Stromal cell of bone marrow (primary cell): ENCODE measurements around the gene PRPF39.
A peak's percentile ranks its signal among the peaks of the same experiment; 100 is the strongest.

Experiments used
- DNase-seq: peaks from one replicate; pipeline ENCODE4 v3.0.0-alpha.2; 2012; ENCODE audit warnings: low read depth

The PRPF39 gene

DNA sequence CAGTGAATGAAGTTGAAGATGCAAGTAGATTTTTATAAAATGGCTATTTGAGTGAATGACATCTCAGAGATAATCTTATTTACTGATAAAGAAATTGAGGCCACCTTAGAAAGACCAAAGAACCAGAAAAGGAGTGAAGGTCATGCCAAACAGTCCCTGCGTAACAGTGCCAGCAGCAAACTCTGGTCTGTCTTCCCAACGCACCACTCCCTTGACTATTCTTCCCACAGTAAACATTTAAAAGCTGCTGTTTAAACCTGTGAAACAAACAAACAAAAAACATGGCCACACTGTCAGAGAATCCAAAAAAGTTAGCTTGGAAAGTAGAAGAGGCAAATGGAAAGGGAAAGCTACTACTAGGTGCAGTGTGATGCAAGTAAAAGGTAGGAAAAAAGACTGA is 1.5 kb upstream of the PRPF39 start:
- no peak for DNase-seq

DNA sequence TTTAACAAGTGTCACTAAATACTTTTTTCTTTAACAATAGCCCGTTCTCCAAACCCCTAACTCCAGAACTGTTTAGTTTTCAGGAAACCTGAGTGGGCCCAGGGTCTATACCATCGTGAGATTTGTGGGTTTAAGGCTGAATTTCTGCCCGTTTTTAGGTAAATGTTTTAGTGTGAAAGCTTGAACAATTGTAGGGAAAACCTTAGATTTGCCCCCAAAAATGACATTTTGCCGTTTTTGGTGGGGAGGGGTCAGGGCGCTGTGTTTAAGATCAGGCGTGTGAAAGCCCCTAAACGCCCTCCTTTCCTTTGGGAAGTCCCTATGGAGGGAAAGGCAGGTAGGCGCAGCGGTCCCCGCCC is 320 bp upstream of the PRPF39 start:
- DNase-seq = no peak

DNA sequence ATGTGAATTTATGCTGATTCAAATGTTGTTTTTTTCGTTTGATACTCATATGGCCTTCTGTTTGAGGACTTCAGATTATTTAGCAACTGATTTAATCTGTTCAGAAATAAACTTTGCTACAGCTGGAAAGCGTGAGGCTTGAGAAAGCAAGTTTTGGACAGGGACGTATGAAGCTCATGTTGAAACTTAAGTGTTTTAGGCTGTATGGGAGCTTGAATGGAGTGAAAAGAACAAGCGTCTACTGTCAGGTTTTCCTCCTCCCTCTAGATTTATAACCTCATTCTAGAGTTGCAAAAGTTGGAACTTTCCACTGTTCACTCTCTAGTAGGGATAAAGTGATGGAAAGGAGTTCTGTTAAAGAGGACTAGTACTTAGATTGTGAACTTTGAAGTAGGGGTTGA is 1.0 kb downstream of the PRPF39 start:
- DNase-seq = peak; percentile 14

DNA sequence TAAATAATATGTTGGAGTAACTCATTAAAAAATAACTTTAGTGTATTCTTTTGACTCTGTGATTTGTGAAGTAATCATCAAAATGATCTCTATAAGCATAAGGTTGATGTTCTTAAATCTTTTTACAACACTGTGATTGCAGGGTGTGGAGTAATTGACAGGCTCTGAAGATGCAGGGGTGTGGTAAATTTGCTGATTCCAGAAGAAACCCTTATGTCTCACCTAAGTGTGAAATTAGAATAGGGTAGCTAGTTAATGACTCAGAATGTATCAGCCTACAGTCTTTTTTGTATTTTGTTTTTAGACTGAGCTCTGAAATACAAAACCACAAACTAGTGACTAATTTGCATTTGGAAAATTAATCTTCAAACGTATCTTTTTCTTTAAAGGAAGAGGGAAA is 5.9 kb downstream of the PRPF39 start:
- DNase-seq = no peak

DNA sequence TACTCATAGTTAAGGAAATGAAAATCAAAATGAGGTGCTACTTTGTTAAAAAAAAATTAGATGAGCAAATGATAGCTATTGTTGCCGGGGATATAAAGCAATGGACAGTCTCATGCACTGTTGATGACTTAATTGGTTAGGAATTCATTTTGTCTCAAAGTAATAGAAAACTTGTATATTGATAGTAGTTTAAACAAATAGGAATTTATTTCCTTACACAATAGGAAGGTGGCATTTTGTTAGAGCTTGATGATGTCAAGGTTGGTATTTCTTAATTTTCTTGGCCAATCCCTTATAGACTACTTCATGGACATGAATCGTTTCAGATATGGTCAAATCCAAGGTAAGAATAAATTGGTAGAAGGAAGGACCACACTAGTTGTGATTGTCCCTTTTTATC is 7.8 kb downstream of the PRPF39 start:
- DNase-seq = no peak

DNA sequence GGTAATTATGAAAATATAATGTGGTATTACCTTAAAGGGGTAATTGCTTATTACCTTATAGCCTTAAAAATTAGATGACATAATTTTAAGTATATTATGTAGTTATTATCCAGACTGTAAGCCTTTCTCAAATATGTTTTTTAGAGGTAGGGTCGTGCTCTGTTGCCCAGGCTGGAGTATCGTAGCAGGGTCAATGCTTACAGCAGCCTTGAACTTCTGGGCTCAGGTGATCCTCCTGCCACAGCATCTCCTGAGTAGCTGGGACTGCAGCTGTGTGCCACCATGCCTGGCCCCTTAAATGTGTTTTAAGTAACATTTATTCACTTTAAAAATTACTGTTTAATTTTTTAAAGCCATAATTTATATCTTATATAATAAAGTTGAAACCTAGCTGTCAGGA is 10.4 kb downstream of the PRPF39 start:
- no peak for DNase-seq

DNA sequence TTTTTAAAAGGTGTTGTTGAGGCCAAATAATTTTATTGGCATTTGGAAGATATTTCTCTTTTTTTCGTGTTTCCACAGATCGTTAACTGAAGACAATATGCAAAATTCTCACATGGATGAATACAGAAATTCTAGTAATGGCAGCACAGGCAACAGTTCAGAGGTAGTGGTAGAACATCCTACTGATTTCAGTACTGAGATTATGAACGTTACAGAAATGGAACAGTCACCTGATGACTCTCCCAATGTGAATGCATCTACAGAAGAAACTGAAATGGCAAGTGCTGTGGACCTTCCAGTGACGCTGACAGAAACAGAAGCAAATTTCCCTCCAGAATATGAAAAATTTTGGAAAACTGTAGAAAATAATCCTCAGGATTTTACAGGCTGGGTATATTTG is 11.2 kb downstream of the PRPF39 start:
- no peak for DNase-seq

DNA sequence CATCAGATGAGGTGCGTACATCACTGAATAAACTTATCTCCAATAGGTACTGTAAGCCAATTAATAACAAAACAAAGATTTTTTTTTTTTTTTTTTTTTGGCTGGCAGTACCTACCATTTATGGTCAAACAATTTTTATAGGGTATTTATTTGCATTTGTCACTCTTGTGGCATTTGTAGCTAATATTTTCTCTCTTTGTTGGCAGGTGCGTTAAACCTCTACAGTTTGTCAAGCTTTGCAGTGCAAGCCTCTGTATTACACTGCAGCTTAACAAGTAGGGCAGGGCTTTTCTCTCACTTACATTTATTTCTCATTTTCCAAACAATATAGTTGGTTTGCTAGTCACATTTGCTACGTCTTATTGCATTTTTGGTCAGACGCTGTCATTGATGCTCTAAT is 12.3 kb downstream of the PRPF39 start:
- DNase-seq = no peak

DNA sequence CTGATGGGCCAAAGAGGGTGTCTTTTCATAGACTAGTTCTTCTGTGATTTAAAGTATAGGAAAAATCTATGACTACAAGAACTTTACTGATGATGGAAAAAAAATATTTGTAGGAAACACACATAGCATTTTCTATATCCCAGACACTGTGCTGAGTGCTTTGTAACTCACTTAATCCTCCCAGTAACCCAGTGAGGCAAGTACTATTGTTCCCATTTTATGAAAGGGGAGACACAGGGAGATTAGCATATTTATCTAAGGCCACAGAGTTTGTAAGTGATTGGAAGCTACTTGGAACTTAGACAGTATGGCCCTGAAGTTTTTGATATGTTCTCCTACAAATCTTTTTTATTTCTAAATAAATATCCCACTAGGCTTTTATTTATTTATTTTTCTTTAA is 19.9 kb downstream of the PRPF39 start:
- no peak for DNase-seq

DNA sequence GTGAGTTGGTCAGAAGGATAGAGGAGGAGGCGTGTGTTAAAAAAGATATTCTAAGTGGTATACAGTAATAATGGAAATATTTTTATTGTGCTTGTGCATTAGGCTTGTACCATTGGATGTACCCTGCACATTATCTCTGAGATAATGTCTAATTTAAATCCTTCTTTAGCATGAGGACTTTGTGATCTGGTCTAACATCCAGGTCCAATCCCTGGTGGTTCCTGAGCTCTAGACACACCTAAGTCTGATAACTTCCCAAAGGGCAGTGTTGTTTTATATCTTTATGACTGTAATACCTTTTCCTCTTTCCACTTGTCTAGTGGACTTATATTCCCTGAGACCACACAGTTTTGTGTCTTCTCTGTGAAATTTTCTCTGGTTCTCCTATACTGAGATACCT is 20.6 kb downstream of the PRPF39 start:
- DNase-seq = no peak

DNA sequence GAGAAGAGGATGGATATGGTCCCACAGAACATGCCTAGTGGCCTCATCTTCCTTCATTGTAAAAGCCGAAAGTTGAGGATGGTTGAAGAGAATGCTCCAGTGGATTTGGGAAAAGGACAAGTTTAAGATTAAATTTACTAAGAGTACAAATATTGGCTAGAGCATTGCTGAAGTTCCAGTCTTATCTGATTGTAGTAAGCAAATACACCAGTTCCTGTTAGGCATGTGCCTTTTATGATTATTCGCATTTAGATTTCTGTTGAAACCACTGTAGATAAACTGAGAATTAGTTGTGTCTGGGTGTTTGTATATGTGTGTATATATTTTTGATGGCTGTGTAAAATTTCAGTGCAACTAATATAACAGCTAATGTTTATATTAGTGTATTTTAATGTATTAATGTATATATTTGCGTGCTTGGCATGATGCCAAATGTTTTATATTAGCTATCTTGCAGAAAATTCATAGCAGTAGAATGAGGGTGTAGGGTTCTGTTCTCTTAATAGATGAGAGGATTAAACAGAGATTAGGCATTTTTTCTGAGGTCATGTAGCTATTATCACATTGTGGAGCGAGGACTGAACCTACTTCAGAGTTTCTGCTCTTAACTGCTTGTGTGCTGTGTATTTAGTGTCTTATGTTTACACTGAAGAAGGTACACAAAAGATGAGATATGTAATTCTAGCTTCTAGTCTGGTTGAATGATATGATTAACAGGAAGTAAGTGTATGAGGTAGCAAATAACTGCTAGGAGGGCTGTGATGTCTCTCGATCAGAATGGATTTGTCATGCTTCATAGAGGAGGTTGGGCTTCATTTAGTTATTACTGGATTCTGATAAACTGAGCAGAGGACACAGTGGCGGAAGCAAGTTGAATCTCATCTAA is 29.2 kb downstream of the PRPF39 start:
- no peak for DNase-seq

DNA sequence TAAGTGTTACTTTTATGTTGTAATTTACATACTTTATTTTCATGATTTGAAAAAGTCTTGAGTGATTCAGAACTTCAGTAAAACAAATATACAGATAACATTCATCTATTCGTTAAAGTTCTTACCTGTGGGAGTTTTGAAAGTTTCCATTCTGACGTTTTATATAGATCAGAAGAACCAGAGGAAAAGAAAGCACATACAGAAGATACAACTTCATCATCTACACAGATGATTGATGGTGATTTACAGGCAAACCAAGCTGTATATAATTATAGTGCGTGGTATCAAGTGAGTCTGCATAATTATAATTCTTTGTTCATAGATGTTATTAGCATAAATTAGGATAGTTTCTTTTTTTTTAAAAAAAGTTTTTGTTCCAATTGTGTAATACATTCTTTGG is 30.4 kb downstream of the PRPF39 start:
- no peak for DNase-seq

DNA sequence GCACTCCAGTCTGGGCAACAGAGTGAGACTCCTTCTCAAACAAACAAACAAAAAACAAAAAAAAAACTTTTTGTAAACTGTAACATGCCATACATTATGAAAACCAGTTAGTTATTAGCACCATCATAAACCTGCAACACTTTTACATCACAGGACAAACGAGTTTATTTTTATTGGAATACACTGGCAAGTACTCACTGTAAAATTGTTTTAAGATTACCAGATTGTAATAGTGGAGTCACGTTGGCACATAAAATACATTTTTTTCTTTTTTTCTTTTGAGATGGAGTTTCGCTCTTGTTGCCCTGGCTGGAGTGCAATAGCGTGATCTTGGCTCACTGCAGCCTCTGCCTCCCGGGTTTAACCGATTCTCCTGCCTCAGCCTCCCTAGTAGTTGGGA is 34.7 kb downstream of the PRPF39 start:
- DNase-seq = no peak

DNA sequence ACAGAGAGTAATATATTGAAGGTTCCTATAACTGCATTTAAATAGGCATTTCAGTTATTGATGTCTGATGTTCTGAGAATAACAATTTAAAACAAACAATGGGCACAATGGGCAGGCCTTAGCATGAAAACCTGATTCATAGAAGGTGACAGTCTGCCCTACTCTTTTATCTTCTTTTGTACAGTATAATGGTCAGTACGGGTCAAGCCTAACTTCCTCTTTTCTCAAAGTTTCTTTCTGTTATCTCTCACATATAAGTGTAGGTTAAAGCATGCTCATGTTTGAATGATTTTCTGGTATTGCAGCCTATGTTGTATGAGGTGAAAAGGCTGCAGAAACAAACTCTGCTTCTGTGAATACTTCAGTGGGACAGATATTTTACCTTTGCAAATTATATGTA is 36.2 kb downstream of the PRPF39 start:
- DNase-seq = no peak

DNA sequence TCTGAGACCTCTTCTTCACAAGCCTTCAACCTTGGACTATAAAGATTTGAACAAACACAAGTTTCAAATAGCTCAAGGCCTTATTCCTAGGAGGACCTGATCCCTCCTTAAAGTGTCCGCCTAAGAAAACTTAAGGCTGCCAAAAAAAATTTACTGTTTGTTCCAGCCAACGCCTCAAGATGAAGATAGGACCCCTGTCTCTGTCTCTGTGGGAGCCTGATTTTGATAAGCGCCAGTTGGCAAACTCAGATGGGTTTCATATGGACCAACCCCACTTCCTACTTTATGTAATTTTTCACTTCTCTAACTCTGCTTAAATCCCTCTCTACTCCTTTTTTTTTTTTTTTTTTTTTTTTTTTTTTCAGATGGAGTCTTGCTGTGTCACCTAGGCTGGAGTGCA is 39.4 kb downstream of the PRPF39 start:
- DNase-seq = no peak

DNA sequence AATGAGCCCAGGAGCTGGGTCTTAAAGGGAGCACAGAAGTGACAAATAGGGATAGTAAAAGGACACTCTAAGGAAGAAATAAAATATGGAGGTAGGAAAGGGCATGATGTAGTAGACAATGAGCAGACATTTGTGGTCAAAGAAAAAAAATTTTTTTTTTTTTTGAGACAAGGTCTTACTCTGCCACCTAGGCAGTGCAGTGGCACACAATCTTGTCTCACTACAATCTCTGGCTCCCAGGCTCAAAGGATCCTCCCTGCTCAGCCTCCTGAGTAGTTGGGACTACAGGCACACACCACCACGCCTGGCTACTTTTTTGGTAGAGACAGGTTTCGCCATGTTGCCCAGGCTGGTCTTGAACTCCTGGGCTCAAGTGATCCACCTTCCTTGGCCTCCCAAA is 41.8 kb downstream of the PRPF39 start:
- DNase-seq = no peak

DNA sequence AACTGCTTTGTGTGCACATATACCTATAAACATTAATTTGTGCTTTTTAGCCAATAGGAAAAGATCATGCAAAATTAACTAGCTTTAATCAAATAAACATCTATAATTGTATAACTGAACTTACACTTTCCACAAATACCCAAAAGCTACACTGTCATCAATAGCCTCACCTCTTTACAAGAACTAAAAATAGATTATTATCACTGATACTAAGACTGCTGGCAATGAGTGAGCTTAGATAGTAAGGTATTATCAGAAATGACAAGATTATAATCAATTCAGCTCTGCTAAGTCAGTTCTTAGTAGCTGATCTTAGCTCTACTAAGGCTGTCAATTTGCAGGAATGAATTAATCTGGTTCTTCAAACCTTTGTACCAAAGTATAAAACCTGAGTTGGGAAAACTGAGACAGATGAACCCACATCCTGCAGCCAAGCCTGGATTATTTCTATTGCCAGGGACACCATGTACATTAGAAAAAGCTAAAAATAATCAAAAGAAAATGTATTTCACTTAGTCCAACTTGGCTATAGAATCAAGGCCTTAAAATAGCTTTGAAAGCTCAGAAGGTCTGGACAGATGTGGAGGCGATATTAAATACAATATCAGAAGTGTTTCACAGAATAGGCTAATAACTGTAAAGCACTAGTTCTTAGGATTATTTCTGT is 45.2 kb downstream of the PRPF39 start:
- no peak for DNase-seq

DNA sequence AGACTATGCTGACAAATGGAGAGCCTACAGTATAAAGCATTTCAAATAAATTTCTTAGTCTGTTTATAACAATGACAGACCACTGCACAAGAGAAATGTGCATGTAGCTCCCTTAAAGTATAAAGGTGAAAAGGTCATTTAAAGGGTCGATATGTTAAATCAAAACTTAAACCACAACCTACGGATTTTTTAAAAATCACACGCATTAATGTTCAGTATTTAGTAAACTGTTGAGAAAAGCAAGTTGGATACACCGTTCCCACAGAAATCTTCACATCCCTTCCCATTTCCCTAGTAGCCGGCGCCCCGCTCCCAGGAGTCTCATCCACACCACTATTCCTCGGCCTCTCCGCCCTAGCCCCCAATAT is 49.8 kb downstream of the PRPF39 start:
- no peak for DNase-seq

DNA sequence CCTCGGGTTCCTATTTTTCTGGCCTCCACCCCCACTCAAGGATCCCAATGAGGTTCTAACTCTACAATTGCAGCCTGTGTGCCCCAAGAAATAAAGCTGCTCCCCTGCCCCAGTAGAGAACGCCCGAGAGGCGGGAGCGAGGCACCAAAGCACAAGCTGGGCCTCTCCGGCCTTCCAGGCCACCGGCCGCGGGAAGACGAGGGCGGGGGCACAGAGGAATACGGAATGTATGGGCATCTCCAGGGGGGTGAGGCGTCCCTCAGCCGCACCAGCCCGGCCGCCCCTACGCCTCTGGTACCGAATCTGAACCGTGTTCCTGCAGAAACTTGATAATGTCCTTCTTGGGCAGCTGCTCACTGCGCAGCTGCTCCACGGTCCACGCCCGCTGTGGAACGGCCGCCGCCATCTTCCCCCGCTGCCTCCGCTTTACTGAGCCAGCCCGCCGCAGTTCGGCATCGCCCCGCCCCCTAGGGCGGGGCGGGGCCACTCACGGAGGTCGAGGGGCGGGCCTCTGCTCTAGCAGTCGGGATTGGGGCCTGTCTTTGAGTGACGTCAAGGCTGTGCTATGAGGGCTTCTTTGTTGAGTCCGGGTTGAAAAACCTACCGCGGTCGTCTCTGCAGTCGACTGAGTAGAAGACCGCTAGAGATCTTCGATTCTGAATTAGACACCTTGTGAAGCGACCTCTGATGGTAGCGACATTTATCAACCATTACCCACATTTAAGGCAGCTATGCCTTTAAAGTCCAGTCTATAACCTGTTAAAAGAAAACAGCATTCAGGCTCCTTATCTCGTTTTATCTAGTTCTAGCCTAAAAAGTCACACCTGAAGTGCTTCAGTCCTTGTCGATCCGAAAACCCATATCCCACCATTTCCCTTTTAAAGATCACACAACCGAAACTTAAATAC is 50.4 kb downstream of the PRPF39 start, which contains the start of gene FKBP3:
Gene FKBP3, minus strand, starts transcription at position 431 of the 908 bp plus-strand sequence. Its CDS starts 25 bp downstream, at position 406.
- DNase-seq = peak; percentile 98

DNA sequence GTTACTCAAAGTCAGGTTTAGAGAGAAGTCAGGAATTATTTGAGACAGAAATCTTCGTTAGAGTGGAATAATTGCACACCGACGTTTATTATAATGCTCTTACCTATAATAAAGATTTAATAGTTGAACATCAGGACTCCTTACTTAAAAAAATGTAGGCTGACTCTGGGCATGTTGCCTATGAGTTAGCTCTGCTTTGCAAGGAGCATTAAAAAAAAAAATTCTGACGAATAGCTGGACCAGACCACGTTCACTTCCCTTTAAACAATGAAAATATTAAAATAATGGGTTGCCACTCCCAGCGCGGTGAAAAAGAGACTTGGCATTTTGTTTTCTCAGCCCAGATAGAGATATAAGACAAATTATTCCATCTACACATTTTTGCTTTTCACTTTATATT is 51.2 kb downstream of the PRPF39 start:
- DNase-seq = no peak

DNA sequence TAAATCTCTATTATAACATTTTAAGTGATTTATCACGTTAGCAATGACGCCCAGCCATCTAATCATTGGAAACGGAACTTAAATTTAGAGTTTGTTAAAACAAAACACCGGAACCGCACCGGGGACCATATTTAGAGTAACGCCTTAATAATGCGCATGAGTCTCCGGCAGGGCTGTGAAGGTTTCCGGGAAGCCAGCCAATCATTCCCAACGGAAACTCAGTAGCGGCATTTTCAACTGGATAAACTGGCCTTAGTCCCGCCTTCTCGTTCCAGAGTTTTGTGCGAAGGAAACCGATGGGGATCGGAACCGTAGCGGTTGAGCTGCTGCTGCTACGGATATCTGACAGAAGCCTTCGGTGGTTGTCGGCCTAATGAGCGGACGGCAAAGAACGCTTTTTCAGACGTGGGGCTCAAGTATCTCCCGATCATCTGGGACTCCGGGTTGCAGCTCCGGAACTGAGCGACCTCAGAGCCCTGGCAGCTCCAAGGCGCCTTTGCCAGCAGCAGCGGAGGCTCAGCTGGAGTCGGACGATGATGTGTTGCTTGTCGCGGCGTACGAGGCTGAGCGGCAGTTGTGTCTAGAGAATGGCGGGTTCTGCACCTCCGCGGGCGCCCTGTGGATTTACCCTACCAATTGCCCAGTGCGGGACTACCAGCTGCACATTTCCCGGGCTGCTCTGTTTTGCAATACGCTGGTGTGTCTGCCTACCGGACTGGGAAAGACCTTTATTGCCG is 51.9 kb downstream of the PRPF39 start, which contains the start of gene FANCM:
Gene FANCM, plus strand, starts transcription at position 272 of the 737 bp plus-strand sequence. Its CDS starts 102 bp downstream, at position 374.
- peak; percentile 96 for DNase-seq

DNA sequence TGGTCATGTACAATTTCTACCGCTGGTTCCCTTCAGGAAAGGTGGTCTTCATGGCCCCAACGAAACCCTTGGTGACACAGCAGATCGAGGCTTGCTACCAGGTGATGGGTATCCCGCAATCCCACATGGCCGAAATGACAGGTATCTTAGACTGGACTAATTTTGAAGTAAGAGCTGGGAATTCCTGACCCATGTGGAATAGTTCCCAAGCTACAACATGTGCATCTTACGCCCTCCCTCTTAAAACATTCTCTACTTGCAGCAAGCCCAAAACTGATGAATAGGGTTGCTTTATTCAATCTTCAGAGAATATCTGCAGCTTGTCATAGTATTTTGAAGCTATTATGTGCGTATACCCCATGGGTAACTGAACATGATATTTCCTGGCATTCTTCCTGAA is 52.5 kb downstream of the PRPF39 start:
- DNase-seq = no peak
